A549 (cell line): ENCODE measurements around the gene PRKN. TPM values are rescaled to one million over a fixed set of nuclear protein-coding genes. Genes with fewer than 3 reads are reported as not detected.

Source experiments
- ATAC-seq, 2 experiments: fragments of 200-7000 bp in 1 of 2; fragments of >200 bp in 1 of 2; cut with Nextera tagmentation in 1 of 2; cut with Tn5 transposase in 1 of 2; 3 replicates each; pipeline versions ENCODE4 v1.8.0 to v1.9.1; 2018 to 2020; ENCODE audit warnings: mild to moderate bottlenecking in 1 of 2, moderate library complexity in 1 of 2
- CTCF ChIA-PET: fragments of 300-600 bp; sonication (Branson Sonifier 250); formaldehyde crosslinking; extraction: SDS; loops from one replicate; lab custom pipeline; 2021; ENCODE audit warnings: antibody characterized with exemption, inconsistent platforms; lab: Yijun Ruan, JAX
- POLR2A ChIA-PET: fragments of 350-600 bp; formaldehyde crosslinking; extraction: SDS; loops from one replicate; lab custom pipeline; 2021; ENCODE audit warnings: antibody characterized with exemption, inconsistent platforms; lab: Yijun Ruan, JAX
- DNase-seq, 2 experiments: peaks; one replicate each; pipeline versions ENCODE4 v3.0.0 to v3.0.0-alpha.2; 2011 to 2016; ENCODE audit warnings: low read depth in 1 of 2, low spot score in 1 of 2
- FAIRE-seq: peaks from 2 replicates; lab custom pipeline; 2011; peaks lifted over from hg19 to GRCh38; lab: Jason Lieb, UNC
- H3K27ac ChIP-seq, 2 experiments: fragments of >200 bp; sonication (Bioruptor Twin); formaldehyde crosslinking; 3 replicates each; pipeline ENCODE4 v1.5.1; 2016 to 2017
- H3K4me1 ChIP-seq: fragments of >200 bp; sonication (Bioruptor Twin); formaldehyde crosslinking; 3 replicates; pipeline ENCODE4 v1.6.1; 2016
- H3K4me2 ChIP-seq: fragments of >200 bp; sonication (Bioruptor Twin); formaldehyde crosslinking; 3 replicates; pipeline ENCODE4 v1.6.1; 2016
- H3K4me3 ChIP-seq: fragments of >200 bp; sonication (Bioruptor Twin); formaldehyde crosslinking; 3 replicates; pipeline ENCODE4 v1.5.1; 2016
- H3K9me3 ChIP-seq: fragments of >200 bp; sonication (Bioruptor Twin); formaldehyde crosslinking; 3 replicates; pipeline ENCODE4 v1.6.1; 2016
- CTCF ChIP-seq: fragments of >200 bp; sonication (Bioruptor Twin); formaldehyde crosslinking; IDR thresholded peaks from 3 replicates; pipeline ENCODE4 v1.5.1; 2016
- EP300 ChIP-seq, 2 experiments: fragments of >200 bp; sonication (Bioruptor Twin); formaldehyde crosslinking; IDR thresholded peaks; 2 replicates in 1 of 2; 3 replicates in 1 of 2; pipeline ENCODE4 v1.6.1; 2016 to 2017
- ESRRA ChIP-seq: fragments of 150-350 bp; IDR thresholded peaks from 2 replicates; pipeline ENCODE4 v1.6.1; 2014; ENCODE audit warnings: mild to moderate bottlenecking, low read length, borderline replicate concordance
- FOSL2 ChIP-seq, 2 experiments: fragments of 450-650 bp in 1 of 2; fragments of >200 bp in 1 of 2; sonication (Bioruptor Twin) in 1 of 2; formaldehyde crosslinking; IDR thresholded peaks; 2 replicates each; pipeline versions ENCODE4 v1.5.0 to v1.6.1; 2016 to 2020; ENCODE audit warnings: mild to moderate bottlenecking in 1 of 2, moderate library complexity in 1 of 2
- FOXS1 ChIP-seq: fragments of 250-450 bp; sonication (Bioruptor Pico); IDR thresholded peaks from 2 replicates; pipeline ENCODE4 v1.5.0; 2020; ENCODE audit warnings: mild to moderate bottlenecking, moderate library complexity
- HES2 ChIP-seq: fragments of >200 bp; sonication (Bioruptor Twin); formaldehyde crosslinking; IDR thresholded peaks from 2 replicates; pipeline ENCODE4 v1.6.1; 2016
- HOXA7 ChIP-seq: fragments of 250-450 bp; sonication (Bioruptor Pico); IDR thresholded peaks from 2 replicates; pipeline ENCODE4 v1.5.0; 2020; ENCODE audit warnings: mild to moderate bottlenecking, moderate library complexity
- HOXB13 ChIP-seq: fragments of 250-450 bp; sonication (Bioruptor Pico); IDR thresholded peaks from 2 replicates; pipeline ENCODE4 v1.5.0; 2020; ENCODE audit warnings: low read depth, mild to moderate bottlenecking, moderate library complexity
- JUNB ChIP-seq: fragments of >200 bp; sonication (Bioruptor Twin); formaldehyde crosslinking; IDR thresholded peaks from 2 replicates; pipeline ENCODE4 v1.6.1; 2016
- MAFK ChIP-seq: fragments of 450-650 bp; IDR thresholded peaks from 2 replicates; pipeline ENCODE4 v1.6.1; 2014; ENCODE audit not compliant: partially characterized antibody
- MAX ChIP-seq: IDR thresholded peaks from 2 replicates; pipeline ENCODE4 v1.6.1; 2012
- MAZ ChIP-seq: fragments of 150-350 bp; IDR thresholded peaks from 2 replicates; pipeline ENCODE4 v1.6.1; 2014; ENCODE audit warnings: antibody characterized with exemption, low read depth, low read length, borderline replicate concordance
- MYC ChIP-seq: IDR thresholded peaks from 2 replicates; pipeline ENCODE4 v1.6.1; 2012; ENCODE audit warnings: mild to moderate bottlenecking, inconsistent platforms, low read length, improper control_type of control experiment, borderline replicate concordance
- NPAS2 ChIP-seq: fragments of 250-450 bp; sonication (Bioruptor Pico); IDR thresholded peaks from 2 replicates; pipeline ENCODE4 v1.8.0; 2022; ENCODE audit warnings: mild to moderate bottlenecking, moderate library complexity, borderline replicate concordance
- PBX3 ChIP-seq: IDR thresholded peaks from 2 replicates; pipeline ENCODE4 v1.6.1; 2012
- RAD21 ChIP-seq, 2 experiments: fragments of >200 bp in 1 of 2; sonication (Bioruptor Twin) in 1 of 2; formaldehyde crosslinking in 1 of 2; IDR thresholded peaks in 1 of 2; conservative IDR thresholded peaks in 1 of 2; 2 replicates in 1 of 2; 3 replicates in 1 of 2; pipeline ENCODE4 v1.6.1; 2012 to 2018; ENCODE audit warnings: inconsistent platforms in 1 of 2
- RCOR1 ChIP-seq: fragments of 150-350 bp; IDR thresholded peaks from 2 replicates; pipeline ENCODE4 v1.6.1; 2014; ENCODE audit warnings: antibody characterized with exemption, low read length, low read depth
- RNF2 ChIP-seq: fragments of 200-600 bp; sonication (generic); IDR thresholded peaks from 2 replicates; pipeline ENCODE4 v1.6.1; 2016; ENCODE audit warnings: low read depth, mild to moderate bottlenecking, antibody characterized with exemption, moderate library complexity, borderline replicate concordance
- TFCP2L1 ChIP-seq: fragments of 250-450 bp; sonication (Bioruptor Pico); IDR thresholded peaks from 2 replicates; pipeline ENCODE4 v1.5.0; 2021; ENCODE audit warnings: mild to moderate bottlenecking
- ZC3H11A ChIP-seq: fragments of 450-650 bp; IDR thresholded peaks from 2 replicates; pipeline ENCODE4 v1.6.1; 2014; ENCODE audit warnings: antibody characterized with exemption, mild to moderate bottlenecking
- WGBS: methylation state at CpG from one replicate; pipeline ENCODE4 v1.1.6; 2017; ENCODE audit errors: missing lambda C conversion rate; 5-methylcytosine and 5-hydroxymethylcytosine counted together
- polyA plus RNA-seq, 4 experiments: library from polyadenylated mRNA; depleted of rRNA in 3 of 4; stranded (reverse); fragments of >200 nt; fragmentation: RNase III in 1 of 4; extraction: RNeasy Plus Mini Kit Qiagen cat#74134 plus additional on column Dnase treatment in 1 of 4; gene quantifications; 2 replicates in 3 of 4; 3 replicates in 1 of 4; pipeline ENCODE4 v1.2.3, GENCODE V29; 2011 to 2017

The PRKN gene
- polyA plus RNA-seq, 2 of the 4 experiments (the other 2 are of a cell fraction): 0.36 to 0.39 TPM

GRCh38 chr6:162442687-162443086, 284.9 kb downstream of the PRKN start:
- peak; percentile 76 to 88; a peak in 5 of 6 replicates for ATAC-seq
- Histone ChIP-seq H3K9me3 (no peaks in the 10 kb centered on the region), H3K27ac (no peak overlapping the region), H3K4me2 (no peak overlapping the region), H3K4me3 (no peak overlapping the region), H3K4me1 (no peaks in the 10 kb centered on the region)
- CTCF ChIA-PET: interaction anchor here (1.1 to 1.2 kb wide), 2 partner anchors 294 to 512 kb away, joined by 4 read pairs; no protein-coding TSS in a partner anchor
- DNase-seq: peak; percentile 4 to 28
- POLR2A ChIA-PET: no interaction called here
- no peak for FAIRE-seq
- TF ChIP-seq MAFK: no peak
- no peak for TF ChIP-seq TFCP2L1 (CRISPR knock-in tag)
- no peak for TF ChIP-seq HES2
- TF ChIP-seq RAD21 (conservative IDR thresholded peaks at IDR 0.05 in 1 of 2, IDR thresholded peaks at IDR 0.05 in 1 of 2): peak; percentile 23 to 49; a peak in 4 of 5 replicates
- WGBS: 21% methylated on average over 6 of the region's 6 CpGs

- ATAC-seq: no peak
Measured at GRCh38 chr6:162441991-162442390, 285.6 kb downstream of the PRKN start.

GRCh38 chr6:162438980-162439379, 288.6 kb downstream of the PRKN start:
- TF ChIP-seq HOXB13 (CRISPR knock-in tag) (no peak), MYC (no peak), NPAS2 (CRISPR knock-in tag) (no peak), MAX (no peak), FOXS1 (CRISPR knock-in tag) (no peak), RCOR1 (no peak), PBX3 (no peak)
- FAIRE-seq (no peak), DNase-seq (no peak), ATAC-seq (no peak)
- ChIA-PET CTCF (no interaction called here), POLR2A (no interaction called here)
- Histone ChIP-seq H3K4me1 (no peaks in the 10 kb centered on the region), H3K4me3 (no peak overlapping the region), H3K4me2 (no peak overlapping the region), H3K27ac (no peak overlapping the region), H3K9me3 (no peaks in the 10 kb centered on the region)
- 3% methylated on average over 2 of the region's 2 CpGs for WGBS

More at GRCh38 chr6:162441991-162442390, 285.6 kb downstream of the PRKN start:
- H3K27ac ChIP-seq: no peak overlapping the region
- H3K9me3 ChIP-seq: no peaks in the 10 kb centered on the region
- ChIA-PET CTCF (interaction anchor here (1.1 kb wide), 1 partner anchor 512 kb away, joined by 4 read pairs; no protein-coding TSS in a partner anchor), POLR2A (no interaction called here)
- H3K4me3 ChIP-seq: no peak overlapping the region
- DNase-seq: no peak
- 56% methylated on average over 5 of the region's 5 CpGs for WGBS
- H3K4me1 ChIP-seq: no peaks in the 10 kb centered on the region
- no peak overlapping the region for H3K4me2 ChIP-seq
- no peak for FAIRE-seq
- TF ChIP-seq CTCF (no peak), JUNB (no peak), MAZ (no peak), ESRRA (no peak), RNF2 (no peak), ZC3H11A (no peak), FOSL2 (IDR thresholded peaks at IDR 0.05) (no peak), FOSL2 (CRISPR knock-in tag; IDR thresholded peaks at IDR 0.05) (no peak), HOXA7 (CRISPR knock-in tag) (no peak), EP300 (IDR thresholded peaks at IDR 0.05) (no peak)
- TF ChIP-seq, all 56 proteins: peak for 0
